HepG2 (cell line): ENCODE measurements around the gene CCDC106.

ENCODE experiments used
- CTCF ChIP-seq: sonication (generic); formaldehyde crosslinking; IDR thresholded peaks from 2 replicates; pipeline ENCODE4 v1.5.0; 2020; ENCODE audit warnings: mild to moderate bottlenecking, missing genetic modification reagents, moderate library complexity
- FUBP1 ChIP-seq: sonication (generic); formaldehyde crosslinking; IDR thresholded peaks from 2 replicates; pipeline ENCODE4 v1.5.1; 2020; ENCODE audit warnings: missing genetic modification reagents, mild to moderate bottlenecking, borderline replicate concordance
- GATAD2A ChIP-seq: IDR thresholded peaks from 2 replicates; pipeline ENCODE4 v1.6.1; 2016
- KLF12 ChIP-seq: sonication (generic); formaldehyde crosslinking; IDR thresholded peaks from 2 replicates; pipeline ENCODE4 v1.4.0; 2020; ENCODE audit warnings: missing genetic modification reagents, borderline replicate concordance
- MAZ ChIP-seq, 2 experiments: sonication (generic) in 1 of 2; formaldehyde crosslinking in 1 of 2; IDR thresholded peaks; 2 replicates each; pipeline versions ENCODE4 v1.5.0 to v1.6.1; 2012 to 2020; ENCODE audit warnings: low read depth in 2 of 2, mild to moderate bottlenecking in 2 of 2, borderline replicate concordance in 1 of 2, improper control_type of control experiment in 1 of 2, low read length in 1 of 2, missing genetic modification reagents in 1 of 2, moderate library complexity in 1 of 2
- MEF2D ChIP-seq: sonication (generic); formaldehyde crosslinking; IDR thresholded peaks from 2 replicates; pipeline ENCODE4 v1.5.1; 2020; ENCODE audit warnings: mild to moderate bottlenecking, missing genetic modification reagents
- NR2F1 ChIP-seq, 2 experiments: fragments of 450-650 bp in 1 of 2; formaldehyde crosslinking in 1 of 2; IDR thresholded peaks; 2 replicates each; pipeline versions ENCODE4 v1.5.0 to v1.6.1; 2016 to 2020; ENCODE audit warnings: mild to moderate bottlenecking in 1 of 2, missing compliant biosample characterization in 1 of 2, missing genetic modification reagents in 1 of 2, moderate library complexity in 1 of 2
- REL ChIP-seq: sonication (generic); formaldehyde crosslinking; conservative IDR thresholded peaks from 2 replicates; pipeline ENCODE4 v1.8.0; 2022; ENCODE audit warnings: mild to moderate bottlenecking, missing genetic modification reagents, moderate library complexity
- RFX5 ChIP-seq: IDR thresholded peaks from 2 replicates; pipeline ENCODE4 v1.6.1; 2011; ENCODE audit warnings: low read depth, low read length, improper control_type of control experiment
- STAG1 ChIP-seq: sonication (generic); formaldehyde crosslinking; IDR thresholded peaks from 2 replicates; pipeline ENCODE4 v1.4.0; 2020; ENCODE audit warnings: missing genetic modification reagents
- ZBTB20 ChIP-seq: sonication (generic); formaldehyde crosslinking; IDR thresholded peaks from 2 replicates; pipeline ENCODE4 v1.8.1; 2023; ENCODE audit warnings: missing genetic modification reagents, low read depth, mild to moderate bottlenecking, borderline replicate concordance
- ZNF282 ChIP-seq: fragments of 450-650 bp; IDR thresholded peaks from 2 replicates; pipeline ENCODE4 v1.6.1; 2018; ENCODE audit not compliant: partially characterized antibody
- ZNF530 ChIP-seq: sonication (generic); formaldehyde crosslinking; IDR thresholded peaks from 2 replicates; pipeline ENCODE4 v1.5.0; 2020; ENCODE audit warnings: low read depth, mild to moderate bottlenecking, missing genetic modification reagents

- TF ChIP-seq ZBTB20 (no peak), GATAD2A (CRISPR knock-in tag) (no peak), FUBP1 (CRISPR knock-in tag) (no peak), REL (CRISPR knock-in tag) (no peak), ZNF282 (no peak), CTCF (CRISPR knock-in tag) (no peak), RFX5 (no peak), KLF12 (CRISPR knock-in tag) (no peak), ZNF530 (CRISPR knock-in tag) (no peak), NR2F1 (CRISPR knock-in tag; IDR thresholded peaks at IDR 0.05) (no peak), MEF2D (no peak), MAZ (IDR thresholded peaks at IDR 0.05; ENCODE audit: borderline replicate concordance, low read depth, low read length) (no peak), MAZ (CRISPR knock-in tag; IDR thresholded peaks at IDR 0.05; ENCODE audit: low read depth) (no peak), STAG1 (CRISPR knock-in tag) (no peak)
Measured at GRCh38 chr19:55667958-55668357, 19.9 kb downstream of the CCDC106 start.
